HepG2 (cell line): ENCODE data around the gene PTGDR2. TPM values are rescaled to one million over a fixed set of nuclear protein-coding genes. Genes with fewer than 3 reads are reported as not detected.

Source experiments
- ATAC-seq: fragments of 200-7000 bp; cut with Tn5 transposase; 3 replicates; pipeline ENCODE4 v1.9.1; 2020; ENCODE audit warnings: mild to moderate bottlenecking, moderate library complexity
- BruUV-seq: library from RNA; stranded (reverse); fragments of 400-500 nt; replicated peaks from 2 replicates; lab custom pipeline; 2021; lab: Mats Ljungman, UMichigan
- CTCF ChIA-PET: fragments of 300-600 bp; formaldehyde crosslinking; extraction: SDS; loops from one replicate; lab custom pipeline; 2021; ENCODE audit warnings: low total read pairs, inconsistent platforms, low intra/inter-chr PET ratio; lab: Yijun Ruan, JAX
- POLR2A ChIA-PET: fragments of 350-600 bp; sonication (Branson Sonifier 250); formaldehyde crosslinking; loops from one replicate; lab custom pipeline; 2020; ENCODE audit warnings: antibody characterized with exemption, inconsistent platforms; lab: Yijun Ruan, JAX
- DNase-seq: peaks from one replicate; pipeline ENCODE4 v3.0.0-alpha.2; 2015; ENCODE audit warnings: low spot score
- FAIRE-seq: peaks from 3 replicates; lab custom pipeline; 2011; peaks lifted over from hg19 to GRCh38; lab: Jason Lieb, UNC
- H2AFZ ChIP-seq: one replicate; pipeline ENCODE4 v1.6.1; 2011; ENCODE audit warnings: low read length, inconsistent platforms
- H3K27ac ChIP-seq: fragments of 300-600 bp; 3 replicates; pipeline ENCODE4 v1.8.0; 2011; ENCODE audit warnings: mixed run types, mild to moderate bottlenecking, mixed read lengths, low read length, inconsistent platforms; ENCODE audit not compliant: insufficient read depth; ENCODE audit errors: extremely low read length
- H3K27me3 ChIP-seq, 2 experiments: fragments of 200-600 bp in 1 of 2; 2 replicates in 1 of 2; 3 replicates in 1 of 2; pipeline versions ENCODE4 v1.6.0 to v1.8.0; 2011; ENCODE audit warnings: low read length in 2 of 2, mild to moderate bottlenecking in 2 of 2, moderate library complexity in 2 of 2, inconsistent platforms in 1 of 2; ENCODE audit not compliant: insufficient read depth in 2 of 2, control insufficient read depth in 1 of 2
- H3K36me3 ChIP-seq, 2 experiments: fragments of 200-600 bp in 1 of 2; replicated peaks in 1 of 2; 2 replicates in 1 of 2; 3 replicates in 1 of 2; pipeline versions ENCODE4 v1.5.1 to v1.8.0; 2011; ENCODE audit warnings: low read length in 2 of 2, inconsistent platforms in 1 of 2; ENCODE audit not compliant: insufficient read depth in 2 of 2, control insufficient read depth in 1 of 2
- H3K4me1 ChIP-seq: 2 replicates; pipeline ENCODE4 v1.5.1; 2012; ENCODE audit warnings: low read length, inconsistent platforms; ENCODE audit not compliant: insufficient read depth
- H3K4me2 ChIP-seq: 2 replicates; pipeline ENCODE4 v1.6.0; 2011; ENCODE audit warnings: low read depth, low read length, inconsistent platforms
- H3K4me3 ChIP-seq, 3 experiments: fragments of 200-600 bp in 1 of 3; sonication (generic), shearing (Covaris generic) in 1 of 3; replicated peaks in 1 of 3; 2 replicates each; pipeline ENCODE4 v1.5.1; 2011 to 2016; ENCODE audit warnings: low read length in 3 of 3, inconsistent platforms in 2 of 3, low read depth in 2 of 3, mild to moderate bottlenecking in 2 of 3, control low read depth in 1 of 3, mixed read lengths in 1 of 3; ENCODE audit not compliant: insufficient read depth in 1 of 3
- H3K79me2 ChIP-seq: one replicate; pipeline ENCODE4 v1.6.1; 2011; ENCODE audit warnings: low read length, inconsistent platforms; ENCODE audit not compliant: insufficient read depth
- H3K9ac ChIP-seq: 2 replicates; pipeline ENCODE4 v1.6.0; 2011; ENCODE audit warnings: mild to moderate bottlenecking, low read depth, low read length, inconsistent platforms; ENCODE audit not compliant: insufficient read depth
- H3K9me3 ChIP-seq: 2 replicates; pipeline ENCODE4 v1.5.1; 2012; ENCODE audit warnings: mild to moderate bottlenecking, low read length
- H4K20me1 ChIP-seq: 2 replicates; pipeline ENCODE4 v1.6.0; 2011; ENCODE audit warnings: inconsistent platforms, mild to moderate bottlenecking, low read length, moderate library complexity; ENCODE audit not compliant: insufficient read depth
- ERF ChIP-seq: IDR thresholded peaks from 2 replicates; pipeline ENCODE4 v1.6.1; 2018; ENCODE audit warnings: missing biosample characterization, missing genetic modification reagents
- FOSL2 ChIP-seq: sonication (generic); formaldehyde crosslinking; IDR thresholded peaks from 2 replicates; pipeline ENCODE4 v1.4.0; 2020; ENCODE audit warnings: missing genetic modification reagents
- HNRNPH1 ChIP-seq: fragments of 200-400 bp; formaldehyde crosslinking; optimal IDR thresholded peaks from 2 replicates; pipeline ENCODE3; 2017; ENCODE audit warnings: mild to moderate bottlenecking, low read depth, low read length
- KLF12 ChIP-seq: sonication (generic); formaldehyde crosslinking; IDR thresholded peaks from 2 replicates; pipeline ENCODE4 v1.4.0; 2020; ENCODE audit warnings: missing genetic modification reagents, borderline replicate concordance
- MAZ ChIP-seq, 2 experiments: sonication (generic) in 1 of 2; formaldehyde crosslinking in 1 of 2; IDR thresholded peaks; 2 replicates each; pipeline versions ENCODE4 v1.5.0 to v1.6.1; 2012 to 2020; ENCODE audit warnings: low read depth in 2 of 2, mild to moderate bottlenecking in 2 of 2, borderline replicate concordance in 1 of 2, improper control_type of control experiment in 1 of 2, low read length in 1 of 2, missing genetic modification reagents in 1 of 2, moderate library complexity in 1 of 2
- MEF2D ChIP-seq: sonication (generic); formaldehyde crosslinking; IDR thresholded peaks from 2 replicates; pipeline ENCODE4 v1.5.1; 2020; ENCODE audit warnings: mild to moderate bottlenecking, missing genetic modification reagents
- NPAS2 ChIP-seq: sonication (generic); formaldehyde crosslinking; IDR thresholded peaks from 2 replicates; pipeline ENCODE4 v1.8.0; 2022; ENCODE audit warnings: mild to moderate bottlenecking, missing genetic modification reagents, borderline replicate concordance
- SATB2 ChIP-seq: sonication (generic); formaldehyde crosslinking; IDR thresholded peaks from 2 replicates; pipeline ENCODE4 v1.5.0; 2020; ENCODE audit warnings: missing genetic modification reagents
- ZNF460 ChIP-seq: sonication (generic); formaldehyde crosslinking; IDR thresholded peaks from 2 replicates; pipeline ENCODE4 v1.5.1; 2020; ENCODE audit warnings: missing genetic modification reagents, mild to moderate bottlenecking, borderline replicate concordance
- ZNF672 ChIP-seq: sonication (generic); formaldehyde crosslinking; IDR thresholded peaks from 2 replicates; pipeline ENCODE4 v1.8.1; 2022; ENCODE audit warnings: missing genetic modification reagents
- ZNF709 ChIP-seq: sonication (generic); formaldehyde crosslinking; IDR thresholded peaks from 2 replicates; pipeline ENCODE4 v1.5.0; 2020; ENCODE audit warnings: mild to moderate bottlenecking, missing genetic modification reagents
- WGBS: methylation state at CpG from one replicate; pipeline ENCODE4 v1.1.6; 2017; ENCODE audit warnings: low lambda C conversion rate; 5-methylcytosine and 5-hydroxymethylcytosine counted together
- in situ Hi-C: cut with HindIII; loops from 2 replicates; pipeline ENCODE4 v1.10.0; 2017; ENCODE audit warnings: low pct_unique_long_range_greater_than_20kb; ENCODE audit not compliant: extremely low pct_ligation_motif_present
- intact Hi-C: fragments of 100-400 bp; cut with micrococcal nuclease; formaldehyde crosslinking; loops from one replicate; pipeline ENCODE4 v1.10.0; 2022; ENCODE audit not compliant: unreplicated experiment
- polyA plus RNA-seq, 8 experiments: library from polyadenylated mRNA; depleted of rRNA in 3 of 8; stranded (reverse) in 7 of 8; unstranded in 1 of 8; fragments of >200 nt; fragmentation: Illumina TruSeq in 4 of 8; extraction: Trizol in 4 of 8; gene quantifications; 2 replicates each; pipeline versions ENCODE4 v1.2.1 to v1.2.3, GENCODE V29; 2011 to 2016; ENCODE audit warnings: low read depth in 4 of 8, missing spikeins in 1 of 8, mixed read lengths in 1 of 8; ENCODE audit not compliant: insufficient read depth in 1 of 8
- total RNA-seq, 5 experiments: library from RNA; depleted of rRNA; stranded (reverse); fragments of >200 nt; fragmentation: Illumina TruSeq; extraction: Trizol; gene quantifications; 2 replicates each; pipeline ENCODE4 v1.2.3, GENCODE V29; 2016; ENCODE audit warnings: low read depth in 1 of 5
- TF ChIP-seq, protein P1 (sequence below): sonication (generic); formaldehyde crosslinking; IDR thresholded peaks from 2 replicates; pipeline ENCODE4 v1.4.0; 2020; ENCODE audit warnings: low read depth, mild to moderate bottlenecking, missing genetic modification reagents
- TF ChIP-seq, protein P2 (sequence below): IDR thresholded peaks from 2 replicates; pipeline ENCODE4 v1.6.1; 2012; ENCODE audit warnings: inconsistent platforms
- TF ChIP-seq, protein P3 (sequence below): sonication (generic); formaldehyde crosslinking; IDR thresholded peaks from 2 replicates; pipeline ENCODE4 v1.5.1; 2020; ENCODE audit warnings: mild to moderate bottlenecking, missing genetic modification reagents, moderate library complexity
- TF ChIP-seq, protein P4 (sequence below): sonication (generic); formaldehyde crosslinking; IDR thresholded peaks from 2 replicates; pipeline ENCODE4 v1.5.0; 2020; ENCODE audit warnings: missing genetic modification reagents, mild to moderate bottlenecking, borderline replicate concordance
- TF ChIP-seq, protein P5 (sequence below): sonication (generic); formaldehyde crosslinking; IDR thresholded peaks from 2 replicates; pipeline ENCODE4 v1.4.0; 2020; ENCODE audit warnings: missing genetic modification reagents, mild to moderate bottlenecking, borderline replicate concordance

Gene PTGDR2
- total and polyA plus RNA-seq, 2 of the 13 experiments (the other 11 are each of a cell fraction or from before 2014, with no cell fraction given) = 1.9 to 2.5 TPM

DNA sequence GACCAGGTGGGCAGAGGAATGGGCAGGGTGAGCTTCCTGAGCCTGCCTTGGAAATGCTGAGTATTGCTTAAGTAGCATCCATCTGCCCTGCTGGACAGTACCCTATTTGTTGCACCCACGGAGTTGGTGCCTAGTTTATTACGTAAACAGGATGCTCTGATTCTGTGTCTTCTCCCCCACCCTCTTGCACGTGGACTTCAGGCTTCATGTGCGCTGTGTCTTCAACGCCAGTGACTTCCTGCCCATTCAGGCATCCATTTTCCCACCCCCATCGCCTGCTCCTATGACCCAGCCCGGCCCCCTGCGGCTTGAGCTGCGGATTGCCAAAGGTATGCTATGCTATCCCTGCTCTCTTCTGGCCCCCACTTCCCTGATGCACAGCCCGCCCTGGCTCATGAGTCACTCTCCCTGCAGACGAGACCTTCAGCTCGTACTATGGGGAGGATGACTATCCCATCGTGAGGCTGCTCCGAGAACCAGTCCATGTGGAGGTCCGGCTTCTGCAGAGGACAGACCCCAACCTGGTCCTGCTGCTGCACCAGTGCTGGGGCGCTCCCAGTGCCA is 17.3 kb upstream of the PTGDR2 start:
- no peaks in the 10 kb centered on the region for H3K36me3 ChIP-seq
- no peak for FAIRE-seq
- no peaks in the 10 kb centered on the region for H4K20me1 ChIP-seq
- H3K9ac ChIP-seq = no peak overlapping the region
- peaks cover 32% of the 10 kb centered on the region for H3K4me1 ChIP-seq
- H3K27me3 ChIP-seq = no peaks in the 10 kb centered on the region; a peak in 1 of 5 replicates
- in situ Hi-C loops = no loop called here
- CTCF ChIA-PET = no interaction called here
- H2AFZ ChIP-seq = no peak overlapping the region
- WGBS = 39% methylated on average over 12 of the region's 16 CpGs
- ATAC-seq = peak; percentile 63
- no peak overlapping the region for H3K4me2 ChIP-seq
- H3K9me3 ChIP-seq = no peaks in the 10 kb centered on the region
- no peaks in the 10 kb centered on the region for H3K79me2 ChIP-seq
- POLR2A ChIA-PET = no interaction called here
- intact Hi-C loops = no loop called here
- BruUV-seq = no TSS peak
- peak; percentile 34 for DNase-seq
- H3K27ac ChIP-seq = no peak overlapping the region
- no peak overlapping the region; a peak in 1 of 6 replicates for H3K4me3 ChIP-seq
- peak; percentile 62 for TF ChIP-seq FOSL2 (CRISPR knock-in tag)
- no peak for TF ChIP-seq NPAS2 (CRISPR knock-in tag)
- TF ChIP-seq MEF2D (CRISPR knock-in tag) = no peak
- TF ChIP-seq ZNF460 = no peak
- 0 out of 2 replicates have a peak, but pooled peaks have one; percentile 19 for TF ChIP-seq MAZ (IDR thresholded peaks at IDR 0.05; ENCODE audit: borderline replicate concordance, low read depth, low read length)
- no peak for TF ChIP-seq MAZ (CRISPR knock-in tag; IDR thresholded peaks at IDR 0.05; ENCODE audit: low read depth)
- TF ChIP-seq KLF12 (CRISPR knock-in tag) = no peak
- TF ChIP-seq, protein P1, sequence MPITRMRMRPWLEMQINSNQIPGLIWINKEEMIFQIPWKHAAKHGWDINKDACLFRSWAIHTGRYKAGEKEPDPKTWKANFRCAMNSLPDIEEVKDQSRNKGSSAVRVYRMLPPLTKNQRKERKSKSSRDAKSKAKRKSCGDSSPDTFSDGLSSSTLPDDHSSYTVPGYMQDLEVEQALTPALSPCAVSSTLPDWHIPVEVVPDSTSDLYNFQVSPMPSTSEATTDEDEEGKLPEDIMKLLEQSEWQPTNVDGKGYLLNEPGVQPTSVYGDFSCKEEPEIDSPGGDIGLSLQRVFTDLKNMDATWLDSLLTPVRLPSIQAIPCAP = no peak
- no peak for TF ChIP-seq ERF (CRISPR knock-in tag)
- no peak for TF ChIP-seq ZNF672 (CRISPR knock-in tag)
- TF ChIP-seq SATB2 = no peak
- TF ChIP-seq, protein P2, sequence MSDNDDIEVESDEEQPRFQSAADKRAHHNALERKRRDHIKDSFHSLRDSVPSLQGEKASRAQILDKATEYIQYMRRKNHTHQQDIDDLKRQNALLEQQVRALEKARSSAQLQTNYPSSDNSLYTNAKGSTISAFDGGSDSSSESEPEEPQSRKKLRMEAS = 0 out of 2 replicates have a peak, but pooled peaks have one; percentile 42
- no peak for TF ChIP-seq HNRNPH1
- TF ChIP-seq, protein P3, sequence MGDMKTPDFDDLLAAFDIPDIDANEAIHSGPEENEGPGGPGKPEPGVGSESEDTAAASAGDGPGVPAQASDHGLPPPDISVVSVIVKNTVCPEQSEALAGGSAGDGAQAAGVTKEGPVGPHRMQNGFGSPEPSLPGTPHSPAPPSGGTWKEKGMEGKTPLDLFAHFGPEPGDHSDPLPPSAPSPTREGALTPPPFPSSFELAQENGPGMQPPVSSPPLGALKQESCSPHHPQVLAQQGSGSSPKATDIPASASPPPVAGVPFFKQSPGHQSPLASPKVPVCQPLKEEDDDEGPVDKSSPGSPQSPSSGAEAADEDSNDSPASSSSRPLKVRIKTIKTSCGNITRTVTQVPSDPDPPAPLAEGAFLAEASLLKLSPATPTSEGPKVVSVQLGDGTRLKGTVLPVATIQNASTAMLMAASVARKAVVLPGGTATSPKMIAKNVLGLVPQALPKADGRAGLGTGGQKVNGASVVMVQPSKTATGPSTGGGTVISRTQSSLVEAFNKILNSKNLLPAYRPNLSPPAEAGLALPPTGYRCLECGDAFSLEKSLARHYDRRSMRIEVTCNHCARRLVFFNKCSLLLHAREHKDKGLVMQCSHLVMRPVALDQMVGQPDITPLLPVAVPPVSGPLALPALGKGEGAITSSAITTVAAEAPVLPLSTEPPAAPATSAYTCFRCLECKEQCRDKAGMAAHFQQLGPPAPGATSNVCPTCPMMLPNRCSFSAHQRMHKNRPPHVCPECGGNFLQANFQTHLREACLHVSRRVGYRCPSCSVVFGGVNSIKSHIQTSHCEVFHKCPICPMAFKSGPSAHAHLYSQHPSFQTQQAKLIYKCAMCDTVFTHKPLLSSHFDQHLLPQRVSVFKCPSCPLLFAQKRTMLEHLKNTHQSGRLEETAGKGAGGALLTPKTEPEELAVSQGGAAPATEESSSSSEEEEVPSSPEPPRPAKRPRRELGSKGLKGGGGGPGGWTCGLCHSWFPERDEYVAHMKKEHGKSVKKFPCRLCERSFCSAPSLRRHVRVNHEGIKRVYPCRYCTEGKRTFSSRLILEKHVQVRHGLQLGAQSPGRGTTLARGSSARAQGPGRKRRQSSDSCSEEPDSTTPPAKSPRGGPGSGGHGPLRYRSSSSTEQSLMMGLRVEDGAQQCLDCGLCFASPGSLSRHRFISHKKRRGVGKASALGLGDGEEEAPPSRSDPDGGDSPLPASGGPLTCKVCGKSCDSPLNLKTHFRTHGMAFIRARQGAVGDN (CRISPR knock-in tag) = peak; percentile 42
- TF ChIP-seq, protein P4, sequence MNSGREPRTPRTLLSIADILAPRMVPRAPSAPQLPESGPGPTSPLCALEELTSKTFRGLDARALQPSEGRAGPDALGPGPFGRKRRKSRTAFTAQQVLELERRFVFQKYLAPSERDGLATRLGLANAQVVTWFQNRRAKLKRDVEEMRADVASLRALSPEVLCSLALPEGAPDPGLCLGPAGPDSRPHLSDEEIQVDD = no peak
- no peak for TF ChIP-seq ZNF709 (CRISPR knock-in tag)
- TF ChIP-seq, protein P5, sequence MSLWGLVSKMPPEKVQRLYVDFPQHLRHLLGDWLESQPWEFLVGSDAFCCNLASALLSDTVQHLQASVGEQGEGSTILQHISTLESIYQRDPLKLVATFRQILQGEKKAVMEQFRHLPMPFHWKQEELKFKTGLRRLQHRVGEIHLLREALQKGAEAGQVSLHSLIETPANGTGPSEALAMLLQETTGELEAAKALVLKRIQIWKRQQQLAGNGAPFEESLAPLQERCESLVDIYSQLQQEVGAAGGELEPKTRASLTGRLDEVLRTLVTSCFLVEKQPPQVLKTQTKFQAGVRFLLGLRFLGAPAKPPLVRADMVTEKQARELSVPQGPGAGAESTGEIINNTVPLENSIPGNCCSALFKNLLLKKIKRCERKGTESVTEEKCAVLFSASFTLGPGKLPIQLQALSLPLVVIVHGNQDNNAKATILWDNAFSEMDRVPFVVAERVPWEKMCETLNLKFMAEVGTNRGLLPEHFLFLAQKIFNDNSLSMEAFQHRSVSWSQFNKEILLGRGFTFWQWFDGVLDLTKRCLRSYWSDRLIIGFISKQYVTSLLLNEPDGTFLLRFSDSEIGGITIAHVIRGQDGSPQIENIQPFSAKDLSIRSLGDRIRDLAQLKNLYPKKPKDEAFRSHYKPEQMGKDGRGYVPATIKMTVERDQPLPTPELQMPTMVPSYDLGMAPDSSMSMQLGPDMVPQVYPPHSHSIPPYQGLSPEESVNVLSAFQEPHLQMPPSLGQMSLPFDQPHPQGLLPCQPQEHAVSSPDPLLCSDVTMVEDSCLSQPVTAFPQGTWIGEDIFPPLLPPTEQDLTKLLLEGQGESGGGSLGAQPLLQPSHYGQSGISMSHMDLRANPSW (CRISPR knock-in tag) = no peak
